ENCODE measurements around the gene TFE3. TPM values are rescaled to one million over a fixed set of nuclear protein-coding genes. Genes with fewer than 3 reads are reported as not detected.

The TFE3 gene
- total and polyA plus RNA-seq, 10 of the 15 experiments (the other 5 are each of a cell fraction or from before 2014, with no cell fraction given) = 3.5 to 20.4 (median 11.6) TPM

DNA sequence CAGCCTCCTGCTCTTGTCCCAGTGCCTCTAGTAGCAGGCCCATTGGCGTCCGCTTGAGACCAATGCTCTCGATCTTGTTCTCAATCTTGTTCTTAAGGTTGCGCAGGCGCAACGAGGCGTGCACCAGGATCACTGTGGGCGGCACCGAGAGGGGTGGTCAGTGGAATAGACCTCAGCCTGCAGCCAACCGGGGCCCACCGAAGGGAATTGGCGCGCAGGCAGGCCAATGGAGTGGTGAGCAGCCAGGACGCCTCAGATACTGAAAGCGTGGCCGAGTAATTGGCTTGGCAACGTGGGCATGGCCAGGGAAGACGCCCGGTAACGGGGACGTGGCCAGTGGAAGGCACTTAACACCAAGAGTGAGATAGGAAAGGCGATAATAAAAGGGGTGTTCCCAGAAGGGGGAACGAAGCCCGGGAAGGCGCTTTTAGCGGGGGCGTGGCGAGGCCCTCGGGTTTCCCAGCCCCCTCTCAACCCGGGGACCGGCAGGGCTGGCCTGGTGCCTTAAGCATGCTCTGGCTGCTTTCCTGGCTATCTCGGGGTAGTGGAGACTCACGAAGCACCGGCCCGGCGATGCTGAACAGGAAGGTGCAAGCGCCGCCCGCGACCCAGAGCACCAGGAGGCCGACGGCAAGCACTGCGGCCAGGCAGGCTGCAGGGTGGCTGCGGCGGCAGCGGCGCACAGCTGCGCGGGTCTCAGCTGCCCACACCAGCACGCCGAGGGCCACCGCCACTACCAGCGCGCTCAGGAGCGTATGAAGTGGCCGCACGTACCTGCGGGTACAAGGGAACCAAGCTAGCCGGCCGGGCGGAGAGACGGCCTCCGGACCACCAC, 28.9 kb upstream of the TFE3 start:
- peaks cover 2% of the 10 kb centered on the region; the same call in 1 of the 3 replicates for H3K9me3 ChIP-seq (replicated peaks; ENCODE audit: control insufficient read depth, insufficient read depth, low read length)
- H3K27ac ChIP-seq (ENCODE audit: control insufficient read depth, insufficient read depth) = no peak overlapping the region
- BruUV-seq (replicated peaks) = no TSS peak
- in situ Hi-C loops (cut with MboI) (no loop called here), intact Hi-C loops (cut with micrococcal nuclease; ENCODE audit: unreplicated experiment) (no loop called here)
- ATAC-seq = no peak
- ChIA-PET POLR2A (no interaction called here), SMC1A (ENCODE audit: uncharacterized antibody, unreplicated experiment) (no interaction called here), RAD21 (ENCODE audit: unreplicated experiment) (no interaction called here), CTCF (no interaction called here)
- H3K4me1 ChIP-seq (ENCODE audit: control insufficient read depth, insufficient read depth, low read length) = no peaks in the 10 kb centered on the region
- WGBS (ENCODE audit: insufficient coverage, insufficient replicate concordance, low lambda C conversion rate, missing lambda C conversion rate) = 87% methylated on average over 57 of the region's 63 CpGs
- DNase-seq (ENCODE audit: low read depth, low spot score) = no peak
- no peak for FAIRE-seq
- H3K9ac ChIP-seq (ENCODE audit: control insufficient read depth, insufficient read depth, low read length) = no peak overlapping the region
- no peak overlapping the region for H3K4me3 ChIP-seq
- no peak overlapping the region for H3K4me2 ChIP-seq (ENCODE audit: control insufficient read depth, insufficient read depth)
- H3K27me3 ChIP-seq (replicated peaks in 1 of 2; ENCODE audit: control insufficient read depth in 2 of 2, insufficient read depth in 2 of 2, low read length in 1 of 2) = no peaks in the 10 kb centered on the region
- H3K79me2 ChIP-seq (ENCODE audit: control insufficient read depth, insufficient read depth, low read length) = no peaks in the 10 kb centered on the region
- no peaks in the 10 kb centered on the region for H4K20me1 ChIP-seq (ENCODE audit: control insufficient read depth, insufficient read depth)
- no peaks in the 10 kb centered on the region; a peak in 1 of 4 replicates for H3K36me3 ChIP-seq (ENCODE audit: control insufficient read depth in 2 of 2, insufficient read depth in 2 of 2, low read length in 1 of 2)
- no peak overlapping the region for H2AFZ ChIP-seq (ENCODE audit: control insufficient read depth, low read depth, low read length)
- TF ChIP-seq MTA3 (IDR thresholded peaks at IDR 0.05; ENCODE audit: borderline replicate concordance, low read length) = no peak
- TF ChIP-seq, protein P1, sequence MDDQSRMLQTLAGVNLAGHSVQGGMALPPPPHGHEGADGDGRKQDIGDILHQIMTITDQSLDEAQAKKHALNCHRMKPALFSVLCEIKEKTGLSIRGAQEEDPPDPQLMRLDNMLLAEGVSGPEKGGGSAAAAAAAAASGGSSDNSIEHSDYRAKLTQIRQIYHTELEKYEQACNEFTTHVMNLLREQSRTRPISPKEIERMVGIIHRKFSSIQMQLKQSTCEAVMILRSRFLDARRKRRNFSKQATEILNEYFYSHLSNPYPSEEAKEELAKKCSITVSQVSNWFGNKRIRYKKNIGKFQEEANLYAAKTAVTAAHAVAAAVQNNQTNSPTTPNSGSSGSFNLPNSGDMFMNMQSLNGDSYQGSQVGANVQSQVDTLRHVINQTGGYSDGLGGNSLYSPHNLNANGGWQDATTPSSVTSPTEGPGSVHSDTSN (IDR thresholded peaks at IDR 0.05; ENCODE audit: insufficient replicate concordance, low read depth, low read length) = no peak
- TF ChIP-seq JUNB (IDR thresholded peaks at IDR 0.05) = no peak
- no peak for TF ChIP-seq BCL11A (IDR thresholded peaks at IDR 0.05; ENCODE audit: low read depth, low read length)
- no peak for TF ChIP-seq LARP7 (IDR thresholded peaks at IDR 0.05)
- no peak for TF ChIP-seq RBBP5 (conservative IDR thresholded peaks at IDR 0.05)
- TF ChIP-seq, protein P2, sequence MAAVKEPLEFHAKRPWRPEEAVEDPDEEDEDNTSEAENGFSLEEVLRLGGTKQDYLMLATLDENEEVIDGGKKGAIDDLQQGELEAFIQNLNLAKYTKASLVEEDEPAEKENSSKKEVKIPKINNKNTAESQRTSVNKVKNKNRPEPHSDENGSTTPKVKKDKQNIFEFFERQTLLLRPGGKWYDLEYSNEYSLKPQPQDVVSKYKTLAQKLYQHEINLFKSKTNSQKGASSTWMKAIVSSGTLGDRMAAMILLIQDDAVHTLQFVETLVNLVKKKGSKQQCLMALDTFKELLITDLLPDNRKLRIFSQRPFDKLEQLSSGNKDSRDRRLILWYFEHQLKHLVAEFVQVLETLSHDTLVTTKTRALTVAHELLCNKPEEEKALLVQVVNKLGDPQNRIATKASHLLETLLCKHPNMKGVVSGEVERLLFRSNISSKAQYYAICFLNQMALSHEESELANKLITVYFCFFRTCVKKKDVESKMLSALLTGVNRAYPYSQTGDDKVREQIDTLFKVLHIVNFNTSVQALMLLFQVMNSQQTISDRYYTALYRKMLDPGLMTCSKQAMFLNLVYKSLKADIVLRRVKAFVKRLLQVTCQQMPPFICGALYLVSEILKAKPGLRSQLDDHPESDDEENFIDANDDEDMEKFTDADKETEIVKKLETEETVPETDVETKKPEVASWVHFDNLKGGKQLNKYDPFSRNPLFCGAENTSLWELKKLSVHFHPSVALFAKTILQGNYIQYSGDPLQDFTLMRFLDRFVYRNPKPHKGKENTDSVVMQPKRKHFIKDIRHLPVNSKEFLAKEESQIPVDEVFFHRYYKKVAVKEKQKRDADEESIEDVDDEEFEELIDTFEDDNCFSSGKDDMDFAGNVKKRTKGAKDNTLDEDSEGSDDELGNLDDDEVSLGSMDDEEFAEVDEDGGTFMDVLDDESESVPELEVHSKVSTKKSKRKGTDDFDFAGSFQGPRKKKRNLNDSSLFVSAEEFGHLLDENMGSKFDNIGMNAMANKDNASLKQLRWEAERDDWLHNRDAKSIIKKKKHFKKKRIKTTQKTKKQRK (IDR thresholded peaks at IDR 0.05; ENCODE audit: low read depth, low read length) = no peak
- TF ChIP-seq, protein P3, sequence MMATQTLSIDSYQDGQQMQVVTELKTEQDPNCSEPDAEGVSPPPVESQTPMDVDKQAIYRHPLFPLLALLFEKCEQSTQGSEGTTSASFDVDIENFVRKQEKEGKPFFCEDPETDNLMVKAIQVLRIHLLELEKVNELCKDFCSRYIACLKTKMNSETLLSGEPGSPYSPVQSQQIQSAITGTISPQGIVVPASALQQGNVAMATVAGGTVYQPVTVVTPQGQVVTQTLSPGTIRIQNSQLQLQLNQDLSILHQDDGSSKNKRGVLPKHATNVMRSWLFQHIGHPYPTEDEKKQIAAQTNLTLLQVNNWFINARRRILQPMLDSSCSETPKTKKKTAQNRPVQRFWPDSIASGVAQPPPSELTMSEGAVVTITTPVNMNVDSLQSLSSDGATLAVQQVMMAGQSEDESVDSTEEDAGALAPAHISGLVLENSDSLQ (IDR thresholded peaks at IDR 0.05) = no peak
- TF ChIP-seq PAX5 (IDR thresholded peaks at IDR 0.05; ENCODE audit: borderline replicate concordance, low read depth, low read length) = no peak
- TF ChIP-seq ZNF217 (IDR thresholded peaks at IDR 0.05) = no peak
- TF ChIP-seq NFYB (IDR thresholded peaks at IDR 0.05; ENCODE audit: insufficient read depth, low read depth, low read length) = no peak
- no peak for TF ChIP-seq SREBF1 (IDR thresholded peaks at IDR 0.05; ENCODE audit: low read length)
- TF ChIP-seq SMC3 (IDR thresholded peaks at IDR 0.05; ENCODE audit: borderline replicate concordance, low read length) = no peak
- TF ChIP-seq ZNF207 (IDR thresholded peaks at IDR 0.05; ENCODE audit: borderline replicate concordance) = no peak
- no peak for TF ChIP-seq CBFB (IDR thresholded peaks at IDR 0.05; ENCODE audit: low read depth)
- no peak for TF ChIP-seq MYB (IDR thresholded peaks at IDR 0.05; ENCODE audit: borderline replicate concordance, low read depth, low read length)
- no peak for TF ChIP-seq PAX8 (IDR thresholded peaks at IDR 0.05)

All from GM12878 (cell line).